ENCODE data around the gene RASSF3.
"Not testable (repeated sequence)": the region's sequence is repeated elsewhere in the genome, so short reads cannot be mapped to it uniquely, and the experiment has no call there.

The RASSF3 gene

GRCh38 chr12:64653123-64653522 is 42.8 kb downstream of the RASSF3 start:
- Histone ChIP-seq H3K4me3 (replicated peaks; ENCODE audit: insufficient read depth, low read length) (no peak overlapping the region), H3K27ac (replicated peaks) (no peak overlapping the region), H3K27me3 (ENCODE audit: insufficient read depth, poor library complexity, severe bottlenecking) (no peaks in the 10 kb centered on the region)
- DNase-seq (ENCODE audit: low read depth in 1 of 2, low spot score in 1 of 2), result no peak
- TF ChIP-seq, protein P1, sequence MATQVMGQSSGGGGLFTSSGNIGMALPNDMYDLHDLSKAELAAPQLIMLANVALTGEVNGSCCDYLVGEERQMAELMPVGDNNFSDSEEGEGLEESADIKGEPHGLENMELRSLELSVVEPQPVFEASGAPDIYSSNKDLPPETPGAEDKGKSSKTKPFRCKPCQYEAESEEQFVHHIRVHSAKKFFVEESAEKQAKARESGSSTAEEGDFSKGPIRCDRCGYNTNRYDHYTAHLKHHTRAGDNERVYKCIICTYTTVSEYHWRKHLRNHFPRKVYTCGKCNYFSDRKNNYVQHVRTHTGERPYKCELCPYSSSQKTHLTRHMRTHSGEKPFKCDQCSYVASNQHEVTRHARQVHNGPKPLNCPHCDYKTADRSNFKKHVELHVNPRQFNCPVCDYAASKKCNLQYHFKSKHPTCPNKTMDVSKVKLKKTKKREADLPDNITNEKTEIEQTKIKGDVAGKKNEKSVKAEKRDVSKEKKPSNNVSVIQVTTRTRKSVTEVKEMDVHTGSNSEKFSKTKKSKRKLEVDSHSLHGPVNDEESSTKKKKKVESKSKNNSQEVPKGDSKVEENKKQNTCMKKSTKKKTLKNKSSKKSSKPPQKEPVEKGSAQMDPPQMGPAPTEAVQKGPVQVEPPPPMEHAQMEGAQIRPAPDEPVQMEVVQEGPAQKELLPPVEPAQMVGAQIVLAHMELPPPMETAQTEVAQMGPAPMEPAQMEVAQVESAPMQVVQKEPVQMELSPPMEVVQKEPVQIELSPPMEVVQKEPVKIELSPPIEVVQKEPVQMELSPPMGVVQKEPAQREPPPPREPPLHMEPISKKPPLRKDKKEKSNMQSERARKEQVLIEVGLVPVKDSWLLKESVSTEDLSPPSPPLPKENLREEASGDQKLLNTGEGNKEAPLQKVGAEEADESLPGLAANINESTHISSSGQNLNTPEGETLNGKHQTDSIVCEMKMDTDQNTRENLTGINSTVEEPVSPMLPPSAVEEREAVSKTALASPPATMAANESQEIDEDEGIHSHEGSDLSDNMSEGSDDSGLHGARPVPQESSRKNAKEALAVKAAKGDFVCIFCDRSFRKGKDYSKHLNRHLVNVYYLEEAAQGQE (IDR thresholded peaks at IDR 0.05; ENCODE audit: insufficient replicate concordance, low read depth), result no peak
- TF ChIP-seq GABPA (IDR thresholded peaks at IDR 0.05; ENCODE audit: low read depth), result no peak

DNA sequence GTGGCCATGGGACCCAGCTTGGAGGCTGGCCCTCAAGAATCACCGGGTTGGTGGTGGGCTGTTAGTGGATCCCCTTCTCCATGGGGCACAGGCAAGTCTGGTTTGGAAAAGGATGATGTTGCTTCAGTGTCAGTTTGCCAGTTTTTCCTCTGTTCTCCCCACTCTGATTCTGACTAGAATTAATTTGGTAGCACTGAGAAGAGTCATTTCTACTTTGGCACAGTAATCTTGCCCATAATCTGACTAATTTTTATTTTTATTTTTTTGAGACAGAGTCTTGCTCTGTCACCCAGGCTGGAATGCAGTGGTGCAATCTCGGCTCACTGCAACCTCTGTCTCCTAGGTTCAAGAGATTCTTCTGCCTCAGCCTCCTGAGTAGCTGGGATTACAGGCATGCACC is 43.6 kb downstream of the RASSF3 start:
- H3K4me3 ChIP-seq (replicated peaks; ENCODE audit: insufficient read depth, low read length); H3K27ac ChIP-seq (replicated peaks); H3K27me3 ChIP-seq (ENCODE audit: insufficient read depth, poor library complexity, severe bottlenecking); DNase-seq (ENCODE audit: low read depth in 1 of 2, low spot score in 1 of 2): not testable (repeated sequence)

GRCh38 chr12:64655141-64655540 is 44.8 kb downstream of the RASSF3 start:
- no peak for DNase-seq (ENCODE audit: low read depth in 1 of 2, low spot score in 1 of 2)
- no peak overlapping the region for H3K4me3 ChIP-seq (replicated peaks; ENCODE audit: insufficient read depth, low read length)
- no peak overlapping the region for H3K27ac ChIP-seq (replicated peaks)

DNA sequence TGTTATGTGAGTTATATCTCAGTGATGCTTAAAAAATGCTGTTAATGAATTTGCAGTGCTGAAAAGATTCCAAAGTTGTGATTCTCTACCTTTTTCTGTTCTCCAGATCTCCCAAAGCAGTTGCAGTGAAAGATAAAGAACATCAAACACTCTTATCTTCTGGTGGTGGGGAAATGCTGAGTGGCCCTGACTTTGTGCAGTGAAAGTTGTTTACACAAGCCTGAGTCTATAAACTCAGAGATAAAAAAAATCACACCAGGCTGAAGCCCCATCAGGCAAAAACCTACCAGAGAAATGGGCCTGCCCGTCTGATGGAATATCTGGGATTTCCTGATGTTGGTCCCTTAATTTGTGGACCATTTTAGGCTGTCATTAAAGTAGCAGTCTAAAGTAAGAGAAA is 46.1 kb downstream of the RASSF3 start:
- TF ChIP-seq POLR2AphosphoS5 (IDR thresholded peaks at IDR 0.05; ENCODE audit: low read depth), result no peak
- TF ChIP-seq SPI1 (IDR thresholded peaks at IDR 0.05; ENCODE audit: borderline replicate concordance, low read depth), result no peak
- TF ChIP-seq GABPA (IDR thresholded peaks at IDR 0.05; ENCODE audit: low read depth), result no peak
- TF ChIP-seq CTCF (IDR thresholded peaks at IDR 0.05; ENCODE audit: insufficient read depth, low read length), result no peak
- TF ChIP-seq, protein P1 (IDR thresholded peaks at IDR 0.05; ENCODE audit: insufficient replicate concordance, low read depth), result no peak
- H3K27me3 ChIP-seq (ENCODE audit: insufficient read depth, poor library complexity, severe bottlenecking), result no peaks in the 10 kb centered on the region

More at GRCh38 chr12:64655141-64655540, 44.8 kb downstream of the RASSF3 start:
- no peak for TF ChIP-seq CTCF (IDR thresholded peaks at IDR 0.05; ENCODE audit: insufficient read depth, low read length)
- no peak for TF ChIP-seq GABPA (IDR thresholded peaks at IDR 0.05; ENCODE audit: low read depth)
- no peak for TF ChIP-seq SPI1 (IDR thresholded peaks at IDR 0.05; ENCODE audit: borderline replicate concordance, low read depth)
- TF ChIP-seq, protein P1 (IDR thresholded peaks at IDR 0.05; ENCODE audit: insufficient replicate concordance, low read depth), result no peak
- TF ChIP-seq POLR2AphosphoS5 (IDR thresholded peaks at IDR 0.05; ENCODE audit: low read depth), result no peak
- no peaks in the 10 kb centered on the region for H3K27me3 ChIP-seq (ENCODE audit: insufficient read depth, poor library complexity, severe bottlenecking)

More for the DNA sequence above, 46.1 kb downstream of the RASSF3 start:
- Histone ChIP-seq H3K4me3 (replicated peaks; ENCODE audit: insufficient read depth, low read length) (no peak overlapping the region), H3K27ac (replicated peaks) (no peak overlapping the region)
- no peak for DNase-seq (ENCODE audit: low read depth in 1 of 2, low spot score in 1 of 2)

All from HL-60 (cell line).